ENCODE measurements around the gene ETFDH.
"Not testable (repeated sequence)": the region's sequence is repeated elsewhere in the genome, so short reads cannot be mapped to it uniquely, and the experiment has no call there.

Gene ETFDH

DNA sequence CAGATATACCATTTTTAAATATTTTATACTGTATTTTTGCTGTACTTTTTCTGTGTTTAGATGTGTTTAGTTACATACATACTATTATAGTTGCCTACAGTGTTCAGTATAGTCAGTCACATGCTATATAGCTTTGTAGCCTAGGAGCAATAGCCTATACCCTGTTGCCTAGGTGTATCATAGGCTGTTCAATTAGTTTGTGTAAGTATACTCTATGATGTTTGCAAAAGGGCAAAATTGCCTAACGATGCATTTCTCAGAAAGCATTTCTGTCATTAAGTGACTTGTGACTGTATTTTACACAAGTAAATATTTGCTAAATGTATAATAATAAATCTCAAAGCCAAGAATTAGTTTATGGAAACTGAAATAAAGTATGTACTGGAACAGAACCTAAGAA, 9.5 kb downstream of the ETFDH start:
- no peak for DNase-seq

DNA sequence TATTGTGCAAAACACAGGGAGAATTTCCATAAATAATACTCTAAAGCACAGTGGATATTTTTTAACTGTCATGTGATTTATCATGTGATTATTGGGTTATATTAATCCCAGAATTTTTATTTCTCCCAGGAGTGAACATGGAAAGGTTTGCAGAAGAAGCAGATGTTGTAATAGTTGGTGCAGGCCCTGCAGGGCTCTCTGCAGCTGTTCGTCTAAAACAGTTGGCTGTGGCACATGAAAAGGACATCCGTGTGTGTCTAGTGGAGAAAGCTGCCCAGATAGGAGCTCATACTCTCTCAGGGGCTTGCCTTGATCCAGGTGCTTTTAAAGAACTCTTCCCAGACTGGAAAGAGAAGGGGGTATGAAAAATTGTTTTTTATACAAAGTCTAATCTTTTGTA, 10.0 kb downstream of the ETFDH start:
- no peak for DNase-seq

DNA sequence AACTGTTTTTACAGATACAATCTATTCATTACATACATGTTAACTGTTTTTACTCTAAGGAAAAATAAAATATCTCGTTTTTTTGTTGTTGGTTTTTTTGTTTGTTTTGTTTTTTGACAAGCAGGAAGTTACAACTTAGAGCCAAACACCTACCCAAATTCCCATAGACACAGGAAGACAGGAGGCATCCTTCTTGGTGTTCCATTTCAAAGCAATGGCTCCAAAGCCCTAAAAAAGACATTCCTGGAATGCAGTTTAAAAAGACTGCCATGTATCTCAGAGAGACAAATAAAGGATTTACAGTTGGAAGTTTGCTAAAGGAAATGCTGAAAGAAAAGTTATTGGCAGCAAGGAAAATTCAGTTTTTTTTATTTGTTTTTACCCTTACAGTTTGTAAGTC, 16.7 kb downstream of the ETFDH start:
- no peak for DNase-seq

DNA sequence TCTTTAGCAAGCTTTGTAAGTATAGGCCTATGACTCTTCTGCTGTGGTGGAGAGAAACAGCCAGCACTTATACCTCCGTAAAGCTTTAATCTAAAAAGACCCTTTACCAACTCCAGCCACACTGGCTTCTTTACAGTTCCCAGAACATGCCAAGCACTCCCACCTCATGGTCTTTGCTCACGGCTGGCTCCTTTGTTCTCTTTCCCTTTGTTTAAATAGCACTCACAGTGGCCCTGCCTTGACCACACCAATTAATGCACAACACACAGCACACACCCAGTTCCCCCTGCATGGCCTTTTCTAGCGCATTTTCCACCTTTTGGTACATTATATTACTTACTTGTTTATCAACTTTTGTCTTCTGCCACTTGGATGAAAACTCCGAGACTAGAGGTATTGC, 32.2 kb downstream of the ETFDH start:
- no peak for DNase-seq

DNA sequence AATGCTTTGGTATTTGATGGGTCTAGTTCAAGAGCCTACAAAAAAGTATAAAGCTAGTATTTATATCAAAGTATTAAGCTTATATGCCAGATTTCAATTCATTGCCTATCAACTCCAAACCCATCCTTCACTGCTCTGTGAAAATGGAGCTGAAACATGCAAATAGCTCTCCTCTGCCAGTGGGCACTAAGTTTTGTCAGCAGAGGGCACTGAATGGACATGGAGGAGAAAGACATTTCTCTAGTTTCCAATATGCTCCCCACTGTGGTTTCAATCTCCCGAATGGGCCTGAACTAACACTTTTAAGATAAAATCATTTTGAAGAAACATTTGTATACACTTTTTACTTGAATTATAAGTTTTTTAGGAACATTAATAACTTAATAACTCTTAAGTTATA, 38.7 kb downstream of the ETFDH start:
- DNase-seq = no peak

DNA sequence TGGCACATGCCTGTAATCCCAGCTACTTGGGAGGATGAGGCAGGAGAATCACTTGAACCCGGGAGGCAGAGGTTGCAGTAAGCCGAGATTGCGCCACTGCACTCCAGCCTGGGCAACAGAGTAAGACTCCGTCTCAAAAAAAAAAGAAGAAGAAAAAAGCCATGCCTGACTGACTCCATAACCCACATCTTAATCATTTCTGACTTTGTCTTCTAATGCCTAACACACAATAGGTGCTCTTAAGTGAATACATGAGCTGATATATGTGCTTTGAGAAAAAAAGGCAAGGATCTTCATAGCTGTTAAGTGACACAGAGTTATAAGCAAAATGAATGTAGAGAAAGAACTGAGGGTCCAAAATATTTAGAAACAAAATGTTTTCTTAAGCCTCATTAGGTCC, 40.5 kb downstream of the ETFDH start:
- DNase-seq = not testable (repeated sequence)

DNA sequence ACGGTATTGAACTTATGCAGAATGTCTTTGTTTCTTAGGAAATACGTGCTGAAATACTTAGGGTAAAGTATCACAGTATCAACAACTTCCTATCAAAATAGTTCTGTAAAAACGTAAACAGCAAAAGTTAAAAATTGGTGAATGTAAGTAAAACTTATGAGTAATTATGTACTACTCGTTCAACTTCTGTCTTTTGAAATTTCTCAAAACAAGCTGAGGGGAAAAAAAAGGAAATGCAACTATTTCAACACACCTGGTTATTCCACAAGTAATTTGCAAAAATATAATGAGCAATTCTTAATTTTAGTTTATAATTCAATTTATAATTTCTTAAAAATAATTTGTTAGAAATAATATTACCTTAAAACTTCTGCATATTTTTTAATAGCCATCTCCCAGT, 42.8 kb downstream of the ETFDH start:
- DNase-seq = no peak

DNA sequence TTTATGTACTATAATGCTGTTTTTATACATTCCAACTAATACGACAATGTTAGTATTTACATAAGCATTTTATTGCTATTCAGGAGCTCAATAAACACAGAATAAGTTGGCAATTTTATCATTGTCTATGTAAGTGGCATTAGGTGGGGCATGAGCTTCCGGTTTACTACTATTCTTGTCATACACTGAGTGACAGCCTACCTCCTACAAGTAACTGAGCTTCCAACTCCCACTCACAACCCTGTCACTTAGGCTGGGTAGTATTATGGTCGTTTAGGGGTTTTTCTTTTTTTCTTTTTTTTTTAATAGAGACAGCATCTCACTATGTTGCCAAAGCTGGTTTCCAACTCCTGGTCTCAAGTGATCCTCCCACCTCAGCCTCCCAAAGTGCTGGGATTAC, 43.7 kb downstream of the ETFDH start:
- DNase-seq = no peak

DNA sequence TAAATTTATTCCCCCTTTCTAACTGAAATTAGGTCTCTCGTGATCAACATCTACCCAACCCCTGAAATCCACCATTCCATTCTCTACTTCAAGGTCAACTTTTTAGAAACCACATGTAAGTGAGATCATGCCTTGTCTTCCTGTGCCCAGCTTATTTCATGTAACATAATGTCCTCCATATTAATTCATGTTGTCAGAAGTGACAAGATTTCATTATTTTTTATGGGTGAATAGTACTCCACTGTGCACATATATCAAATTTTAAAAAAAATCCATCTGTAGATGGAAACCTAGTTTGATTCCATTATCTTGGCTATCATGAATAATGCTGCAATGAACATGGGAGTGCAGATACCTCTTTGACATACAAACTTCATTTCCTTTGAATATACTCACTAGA, 49.6 kb downstream of the ETFDH start:
- no peak for DNase-seq

DNA sequence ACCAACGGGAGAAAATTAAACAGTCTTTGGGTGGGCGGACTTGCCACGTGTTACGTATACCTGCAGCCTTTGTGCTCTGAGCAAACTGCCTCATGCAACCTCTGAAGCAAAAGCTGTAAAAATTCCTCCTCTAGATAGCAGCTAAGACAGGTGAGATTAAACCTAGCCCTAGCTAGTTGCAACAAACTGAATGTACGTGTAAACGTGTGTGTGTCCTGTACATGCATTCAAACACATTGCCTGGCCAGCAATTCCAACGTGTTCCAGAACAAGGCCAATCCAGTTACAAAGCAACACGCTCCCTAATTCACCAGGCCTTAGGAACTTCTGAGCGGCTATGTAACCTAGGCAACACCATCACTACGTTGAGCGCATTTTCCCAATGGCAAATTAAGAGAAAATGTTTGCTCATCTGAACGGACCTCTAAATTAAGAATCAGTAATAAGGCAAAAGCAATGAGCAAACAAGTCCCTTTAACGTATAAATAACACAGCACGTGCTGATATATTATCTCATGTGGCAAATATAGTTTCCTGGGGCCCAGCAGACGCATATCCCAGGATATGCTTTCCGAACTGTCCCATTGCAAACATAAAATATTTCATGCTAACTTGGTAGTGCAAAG, 50.3 kb downstream of the ETFDH start:
- DNase-seq = no peak

DNA sequence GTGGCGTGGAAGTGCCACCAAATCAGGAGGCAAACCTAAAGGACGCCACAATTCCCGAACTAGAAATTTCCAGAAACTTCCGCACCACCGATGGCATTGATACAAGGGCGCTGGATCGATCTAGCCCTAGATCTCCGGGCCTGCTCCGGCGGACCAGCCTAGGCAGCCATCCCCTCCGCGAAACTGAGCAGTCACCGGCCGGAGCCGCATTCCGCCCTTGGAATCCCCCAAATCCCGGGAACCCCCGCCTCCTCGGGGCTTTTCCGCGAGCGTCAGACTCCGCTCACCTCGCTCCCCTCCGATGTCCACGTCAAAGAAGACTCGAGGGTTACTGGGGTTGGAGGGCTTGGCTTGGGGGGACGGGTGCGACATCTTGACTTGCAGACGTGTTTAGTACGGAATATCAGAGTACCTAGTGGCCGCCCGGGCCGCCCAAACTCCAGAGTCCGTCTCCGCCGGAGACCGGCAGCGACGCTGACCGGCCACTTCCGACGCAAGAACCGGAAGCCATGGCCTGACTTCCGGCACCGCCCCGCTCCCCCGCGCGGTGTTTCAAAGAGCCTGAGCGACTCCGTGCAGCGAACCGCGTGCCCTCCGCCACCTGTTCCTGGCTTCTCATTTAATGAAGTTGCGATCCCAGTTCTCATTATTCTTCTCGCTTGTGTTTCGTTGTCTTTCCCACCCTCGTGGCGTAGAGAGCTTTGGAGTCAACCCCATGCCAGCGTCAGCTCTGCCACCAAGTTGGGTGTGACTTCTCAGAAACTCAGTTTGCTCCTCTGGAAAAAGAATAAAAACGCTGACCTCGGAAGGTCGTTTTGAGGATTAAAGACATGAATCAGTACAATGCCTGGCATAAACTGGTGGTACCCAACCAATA, 51.1 kb downstream of the ETFDH start, which contains the start of gene PPID:
TSS of gene PPID (minus strand) at position 480 of the 877 bp plus-strand sequence. CDS start at position 372, 108 bp downstream.
- DNase-seq = peak; percentile 75

DNA sequence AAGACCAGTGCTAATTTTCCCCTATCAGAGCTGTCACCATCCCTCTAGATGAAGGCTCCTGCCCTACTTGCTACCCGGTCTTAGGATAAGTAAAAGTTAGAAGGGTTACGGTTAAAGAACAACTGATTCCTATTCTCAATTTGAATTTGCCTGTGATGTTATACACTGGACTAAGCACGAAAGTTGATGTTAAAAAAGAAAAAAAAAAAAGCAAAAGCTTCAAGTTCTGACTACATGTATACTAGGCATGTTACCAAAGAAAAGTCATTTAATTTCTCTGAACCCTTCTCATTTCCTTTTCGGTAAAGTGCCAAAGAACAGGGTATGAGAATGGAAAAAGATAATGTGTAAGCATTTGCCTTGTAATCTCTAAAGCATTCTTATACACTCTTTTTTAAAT, 52.5 kb downstream of the ETFDH start:
- no peak for DNase-seq

DNA sequence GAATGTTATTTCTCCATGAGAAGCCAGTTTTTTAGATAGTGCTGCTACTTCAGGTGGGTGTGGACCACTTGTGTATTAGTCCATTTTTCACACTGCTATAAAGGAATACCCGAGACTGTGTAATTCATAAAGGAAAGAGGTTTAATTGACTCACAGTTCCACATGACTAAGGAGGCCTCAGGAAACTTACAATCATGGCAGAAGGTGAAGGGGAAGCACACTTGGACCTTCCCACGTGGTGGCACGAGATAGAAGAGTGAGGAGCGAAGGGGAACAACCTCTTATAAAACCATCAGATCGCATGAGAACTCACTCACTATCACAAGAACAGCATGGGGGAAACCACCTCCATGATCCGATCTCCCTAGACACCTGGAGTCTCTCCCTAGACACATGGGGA, 54.5 kb downstream of the ETFDH start:
- no peak for DNase-seq

DNA sequence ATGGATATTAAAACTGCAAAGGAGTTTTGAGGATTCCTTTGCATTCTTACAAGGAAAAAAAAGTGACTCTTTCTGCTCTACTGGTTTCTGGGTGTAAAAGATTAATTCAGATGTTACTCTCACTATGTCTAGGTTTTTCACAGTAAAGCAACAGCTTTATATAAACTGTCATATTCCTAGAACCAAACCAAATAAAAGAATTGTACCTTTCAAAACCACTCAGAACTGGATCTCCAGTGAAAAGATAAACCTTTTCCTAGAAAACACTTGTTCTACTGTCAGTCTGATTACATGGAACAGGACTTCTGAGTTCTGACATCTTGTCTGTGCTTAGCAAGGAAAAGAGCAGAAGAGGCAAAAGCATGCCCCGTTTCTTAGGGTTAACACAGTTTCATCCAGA, 56.1 kb downstream of the ETFDH start:
- no peak for DNase-seq

DNA sequence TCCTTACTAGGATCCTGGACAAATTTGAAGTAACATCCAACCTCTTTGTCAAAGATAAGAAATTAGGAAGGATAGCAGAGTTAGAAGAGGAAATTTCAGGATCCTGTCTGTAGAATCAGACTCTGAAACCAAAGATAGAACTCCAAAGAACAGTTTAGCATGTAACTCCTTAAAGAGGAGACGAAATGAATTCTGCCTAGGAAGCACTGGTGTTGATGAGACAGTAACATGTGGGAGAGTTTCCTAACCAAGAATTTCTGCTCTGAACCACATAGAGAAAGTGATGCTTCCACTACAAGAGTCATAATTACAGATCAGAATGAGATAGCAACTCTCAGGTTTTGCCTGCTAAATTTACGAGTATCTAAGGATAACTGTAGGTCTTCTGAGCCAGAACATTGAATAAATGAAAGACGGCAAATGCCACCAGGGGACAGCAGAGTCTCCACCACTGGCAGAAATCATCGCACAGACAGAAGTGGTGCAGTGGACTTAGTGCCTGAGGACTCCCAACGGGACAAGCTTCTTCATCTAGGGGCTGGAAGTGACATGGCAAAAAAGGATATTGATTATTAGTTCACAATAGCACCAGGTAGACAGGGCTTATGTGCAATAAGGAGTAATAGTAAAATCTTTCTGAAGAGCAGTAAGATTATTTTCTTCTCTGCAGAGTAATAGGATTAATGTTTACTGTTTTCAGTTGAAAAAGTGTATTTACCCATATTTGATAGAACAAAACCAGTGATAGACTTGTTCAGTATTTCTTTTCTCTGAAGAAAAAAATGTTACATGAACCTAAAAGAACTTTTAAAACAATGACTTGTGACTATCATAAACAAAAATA, 57.8 kb downstream of the ETFDH start:
- DNase-seq = no peak

DNA sequence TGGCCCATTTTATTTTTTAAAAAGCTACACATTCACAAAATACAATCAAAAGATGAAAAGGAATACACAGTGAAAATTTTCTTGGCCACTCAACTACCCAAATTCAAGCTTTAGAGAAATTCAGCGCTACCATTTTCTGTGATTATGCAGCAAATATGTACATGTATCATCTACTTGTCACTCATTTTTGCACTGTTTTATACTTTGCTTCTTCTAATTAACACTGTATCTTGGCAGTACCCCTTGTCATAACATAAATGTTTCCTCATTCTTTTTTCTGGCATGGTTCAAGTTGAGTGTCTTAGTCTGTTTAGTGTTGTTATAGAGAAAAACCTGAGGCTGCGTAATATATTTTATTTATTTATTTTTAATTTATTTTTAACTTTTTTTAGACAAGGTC, 66.8 kb downstream of the ETFDH start:
- DNase-seq = no peak

DNA sequence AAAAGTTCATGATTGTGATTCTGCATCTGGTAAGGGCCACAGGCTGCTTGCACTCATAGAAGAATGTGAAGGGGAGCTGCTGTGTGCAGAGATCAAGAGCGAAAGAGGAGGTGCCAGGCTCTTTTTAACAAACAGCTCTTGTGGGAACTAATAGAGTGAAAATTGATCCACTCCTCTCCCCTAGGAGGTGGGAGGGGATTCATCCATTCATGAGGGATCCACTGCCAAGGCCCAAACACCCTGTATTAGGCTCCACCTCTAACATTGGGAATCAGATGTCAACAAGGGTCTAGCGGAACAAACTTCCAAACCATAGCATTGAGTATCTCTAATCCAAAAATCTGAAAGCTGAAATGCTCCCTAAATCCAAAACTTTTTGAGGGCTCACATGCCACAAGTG, 67.5 kb downstream of the ETFDH start:
- DNase-seq = no peak

DNA sequence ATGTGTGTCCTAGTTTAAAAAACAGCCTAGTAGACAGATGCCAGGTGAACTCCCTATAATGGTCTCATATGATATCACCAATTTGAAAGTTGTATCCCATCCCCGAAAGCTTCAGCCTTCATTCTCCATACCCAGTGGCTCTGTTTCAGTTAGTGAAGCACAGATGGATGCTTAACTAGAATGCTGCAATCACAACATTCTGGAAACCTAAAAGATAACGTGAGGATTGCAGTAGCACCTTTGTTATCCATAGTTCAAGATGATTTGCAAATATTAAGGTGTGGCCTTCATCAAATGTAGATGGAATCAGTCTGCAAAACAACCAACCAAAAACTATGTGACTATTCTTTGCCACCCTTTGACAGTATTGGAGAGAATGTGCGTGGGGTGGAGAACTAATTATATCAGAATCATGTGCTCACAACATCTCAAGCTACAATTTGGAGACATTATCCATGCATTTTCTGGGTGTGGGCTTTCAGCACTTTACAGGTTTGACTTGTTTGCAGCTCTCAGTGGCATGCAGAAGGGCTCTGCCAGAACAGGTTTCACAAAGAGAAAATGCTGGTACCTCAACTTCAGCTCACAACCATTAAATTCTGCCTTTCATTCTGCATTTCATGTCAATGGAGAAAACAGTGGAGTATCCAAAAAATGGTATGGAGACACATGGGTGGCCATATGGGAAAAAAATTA, 69.4 kb downstream of the ETFDH start:
- DNase-seq = no peak

DNA sequence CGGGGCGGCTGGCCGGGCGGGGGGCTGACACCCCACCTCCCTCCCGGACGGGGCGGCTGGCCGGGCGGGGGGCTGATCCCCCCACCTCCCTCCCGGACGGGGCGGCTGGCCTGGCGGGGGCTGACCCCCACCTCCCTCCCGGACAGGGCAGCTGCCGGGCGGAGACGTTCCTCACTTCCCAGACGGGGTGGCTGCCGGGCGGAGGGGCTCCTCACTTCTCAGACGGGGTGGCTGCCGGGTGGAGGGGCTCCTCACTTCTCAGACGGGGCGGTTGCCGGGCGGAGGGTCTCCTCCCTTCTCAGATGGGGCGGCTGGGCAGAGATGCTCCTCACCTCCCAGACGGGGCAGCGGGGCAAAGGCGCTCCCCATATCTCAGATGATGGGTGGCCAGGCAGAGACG, 74.4 kb downstream of the ETFDH start:
- not testable (repeated sequence) for DNase-seq

DNA sequence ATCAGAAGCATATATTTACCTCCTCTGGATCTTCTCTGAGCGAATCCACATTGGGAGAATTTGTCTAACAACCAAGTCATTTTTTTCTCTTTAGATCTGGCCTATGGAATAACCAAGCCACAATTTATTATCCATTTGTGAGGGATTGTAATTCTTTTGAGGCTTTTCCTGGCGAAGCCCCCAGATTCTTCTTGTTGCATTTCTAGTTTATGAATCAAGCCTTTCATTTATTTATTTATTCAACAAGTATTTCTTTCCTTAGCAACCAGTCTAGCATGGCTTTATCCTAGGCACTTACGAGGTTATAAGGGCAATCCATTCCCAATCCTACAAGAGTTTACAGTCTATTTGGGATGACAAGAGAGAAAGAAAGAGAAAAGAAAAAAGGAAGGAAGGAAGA, 78.3 kb downstream of the ETFDH start:
- DNase-seq = no peak

DNA sequence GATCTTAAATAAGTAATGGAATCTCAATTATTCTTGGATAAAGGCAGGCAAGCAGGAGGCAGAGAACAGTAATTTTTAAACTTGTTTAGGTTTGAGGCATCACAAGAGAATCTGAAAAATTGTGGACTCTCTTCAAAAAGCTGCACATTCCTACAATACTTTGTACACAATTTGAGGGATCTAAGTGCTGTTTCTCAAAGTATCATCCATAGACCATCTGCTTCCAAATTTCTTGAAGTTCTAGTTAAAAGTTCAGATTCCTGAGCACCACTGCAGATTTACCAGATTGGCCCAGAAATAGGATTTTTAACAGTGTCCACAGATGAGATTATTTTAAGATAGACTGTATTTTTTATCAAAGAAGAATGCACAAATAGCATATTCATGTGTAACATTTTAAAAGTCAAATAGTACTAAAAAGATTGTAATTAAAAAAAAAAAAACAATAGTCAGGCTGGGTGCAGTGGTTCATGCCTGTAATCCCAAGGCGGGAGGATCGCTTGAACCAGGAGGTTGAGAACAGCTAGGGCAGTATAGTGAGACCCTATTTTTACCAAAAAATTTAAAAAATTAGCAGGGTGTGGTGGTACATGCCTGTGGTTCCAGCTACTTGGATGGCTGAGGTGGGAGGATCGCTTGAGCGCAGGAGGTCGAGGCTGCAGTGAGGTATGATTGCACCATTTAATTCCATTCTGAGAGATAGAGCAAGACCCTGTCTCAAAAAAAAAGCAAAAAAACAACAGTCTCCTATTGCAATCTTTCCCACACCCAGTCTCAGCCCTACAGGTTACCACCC, 82.5 kb downstream of the ETFDH start:
- DNase-seq = no peak

DNA sequence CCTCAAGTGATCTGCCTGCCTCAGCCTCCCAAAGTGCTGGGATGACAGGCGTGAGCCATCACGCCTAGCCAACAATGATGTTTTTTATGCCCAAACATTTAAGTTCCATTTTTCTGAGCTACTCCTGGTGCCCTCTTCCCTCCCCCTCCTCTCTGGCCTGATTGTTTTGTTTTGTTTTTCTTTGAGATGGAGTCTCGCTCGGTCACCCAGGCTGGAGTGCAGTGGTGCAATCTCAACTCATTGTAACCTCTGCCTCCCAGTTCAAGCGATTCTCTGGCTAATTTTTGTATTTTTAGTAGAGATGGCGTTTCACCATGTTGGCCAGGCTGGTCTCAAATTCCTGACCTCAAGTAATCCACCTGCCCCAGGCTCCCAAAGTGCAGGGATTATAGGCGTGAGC, 83.7 kb downstream of the ETFDH start:
- not testable (repeated sequence) for DNase-seq
